ENCODE data around the gene TMEM253.

TMEM253 gene

GRCh38 chr14:21090940-21091663, 9.8 kb upstream of the TMEM253 start:
- Histone ChIP-seq H3K9ac (ENCODE audit: insufficient read length) (no peak overlapping the region), H3K4me3 (no peak overlapping the region), H3K9me3 (ENCODE audit: low read depth, low read length) (no peaks in the 10 kb centered on the region), H3K27ac (no peak overlapping the region), H3K36me3 (ENCODE audit: insufficient read depth, low read length) (peaks cover 55% of the 10 kb centered on the region)
- no peak for DNase-seq (ENCODE audit: low read depth, low spot score)
- TF ChIP-seq FOXP2 (optimal IDR thresholded peaks at IDR 0.05; ENCODE audit: control extremely low read depth, extremely low read length, insufficient read depth) (no peak), EZH2 (IDR thresholded peaks at IDR 0.05) (no peak), POLR2AphosphoS5 (IDR thresholded peaks at IDR 0.05; ENCODE audit: borderline replicate concordance, low read depth, low read length) (no peak)

GRCh38 chr14:21091821-21092272, 9.0 kb upstream of the TMEM253 start:
- H3K9ac ChIP-seq (ENCODE audit: insufficient read length) = no peak overlapping the region
- no peak overlapping the region for H3K4me3 ChIP-seq
- peaks cover 48% of the 10 kb centered on the region for H3K36me3 ChIP-seq (ENCODE audit: insufficient read depth, low read length)
- no peak for TF ChIP-seq FOXP2 (optimal IDR thresholded peaks at IDR 0.05; ENCODE audit: control extremely low read depth, extremely low read length, insufficient read depth)
- TF ChIP-seq POLR2AphosphoS5 (IDR thresholded peaks at IDR 0.05; ENCODE audit: borderline replicate concordance, low read depth, low read length) = no peak
- no peak for TF ChIP-seq EZH2 (IDR thresholded peaks at IDR 0.05)
- no peaks in the 10 kb centered on the region for H3K9me3 ChIP-seq (ENCODE audit: low read depth, low read length)
- DNase-seq (ENCODE audit: low read depth, low spot score) = no peak
- H3K27ac ChIP-seq = no peak overlapping the region

- no peak for DNase-seq (ENCODE audit: low read depth, low spot score)
- TF ChIP-seq POLR2AphosphoS5 (IDR thresholded peaks at IDR 0.05; ENCODE audit: borderline replicate concordance, low read depth, low read length) = no peak
- no peak for TF ChIP-seq EZH2 (IDR thresholded peaks at IDR 0.05)
- no peak for TF ChIP-seq FOXP2 (optimal IDR thresholded peaks at IDR 0.05; ENCODE audit: control extremely low read depth, extremely low read length, insufficient read depth)
- Histone ChIP-seq H3K9me3 (ENCODE audit: low read depth, low read length) (no peaks in the 10 kb centered on the region), H3K36me3 (ENCODE audit: insufficient read depth, low read length) (peaks cover 43% of the 10 kb centered on the region), H3K27ac (peak overlapping the region; percentile 25; the same call in 1 of the 2 replicates), H3K4me3 (no peak overlapping the region), H3K9ac (ENCODE audit: insufficient read length) (no peak overlapping the region)
Observed at GRCh38 chr14:21092273-21093011, 8.4 kb upstream of the TMEM253 start.

- Histone ChIP-seq H3K9me3 (ENCODE audit: low read depth, low read length) (no peaks in the 10 kb centered on the region), H3K9ac (ENCODE audit: insufficient read length) (no peak overlapping the region), H3K27ac (no peak overlapping the region), H3K36me3 (ENCODE audit: insufficient read depth, low read length) (peaks cover 40% of the 10 kb centered on the region), H3K4me3 (no peak overlapping the region)
- TF ChIP-seq POLR2AphosphoS5 (IDR thresholded peaks at IDR 0.05; ENCODE audit: borderline replicate concordance, low read depth, low read length) = no peak
- TF ChIP-seq EZH2 (IDR thresholded peaks at IDR 0.05) = no peak
- TF ChIP-seq FOXP2 (optimal IDR thresholded peaks at IDR 0.05; ENCODE audit: control extremely low read depth, extremely low read length, insufficient read depth) = no peak
- no peak for DNase-seq (ENCODE audit: low read depth, low spot score)
Observed at GRCh38 chr14:21093018-21093417, 7.8 kb upstream of the TMEM253 start.

- Histone ChIP-seq H3K4me3 (peak overlapping the region; percentile 65), H3K36me3 (ENCODE audit: insufficient read depth, low read length) (peaks cover 35% of the 10 kb centered on the region), H3K9ac (ENCODE audit: insufficient read length) (no peak overlapping the region), H3K9me3 (ENCODE audit: low read depth, low read length) (no peaks in the 10 kb centered on the region), H3K27ac (peak overlapping the region; percentile 74; the same call in 1 of the 2 replicates)
- TF ChIP-seq EZH2 (IDR thresholded peaks at IDR 0.05) (no peak), FOXP2 (optimal IDR thresholded peaks at IDR 0.05; ENCODE audit: control extremely low read depth, extremely low read length, insufficient read depth) (no peak), POLR2AphosphoS5 (IDR thresholded peaks at IDR 0.05; ENCODE audit: borderline replicate concordance, low read depth, low read length) (no peak)
- no peak for DNase-seq (ENCODE audit: low read depth, low spot score)
Observed at GRCh38 chr14:21093769-21094681, 6.8 kb upstream of the TMEM253 start.

GRCh38 chr14:21095430-21096205, 5.2 kb upstream of the TMEM253 start:
- no peak overlapping the region for H3K9ac ChIP-seq (ENCODE audit: insufficient read length)

GRCh38 chr14:21096438-21096837, 4.4 kb upstream of the TMEM253 start:
- H3K9ac ChIP-seq (ENCODE audit: insufficient read length) = no peak overlapping the region
- H3K4me3 ChIP-seq = no peak overlapping the region
- DNase-seq (ENCODE audit: low read depth, low spot score) = no peak
- H3K27ac ChIP-seq = peak overlapping the region; percentile 81
- no peaks in the 10 kb centered on the region for H3K9me3 ChIP-seq (ENCODE audit: low read depth, low read length)
- peaks cover 19% of the 10 kb centered on the region for H3K36me3 ChIP-seq (ENCODE audit: insufficient read depth, low read length)
- TF ChIP-seq EZH2 (IDR thresholded peaks at IDR 0.05) (no peak), POLR2AphosphoS5 (IDR thresholded peaks at IDR 0.05; ENCODE audit: borderline replicate concordance, low read depth, low read length) (no peak), FOXP2 (optimal IDR thresholded peaks at IDR 0.05; ENCODE audit: control extremely low read depth, extremely low read length, insufficient read depth) (no peak)

More at GRCh38 chr14:21095430-21096205, 5.2 kb upstream of the TMEM253 start:
- peak overlapping the region; percentile 81 for H3K27ac ChIP-seq
- H3K36me3 ChIP-seq (ENCODE audit: insufficient read depth, low read length) = peaks cover 25% of the 10 kb centered on the region
- no peak for DNase-seq (ENCODE audit: low read depth, low spot score)
- TF ChIP-seq EZH2 (IDR thresholded peaks at IDR 0.05) = no peak
- no peak for TF ChIP-seq POLR2AphosphoS5 (IDR thresholded peaks at IDR 0.05; ENCODE audit: borderline replicate concordance, low read depth, low read length)
- TF ChIP-seq FOXP2 (optimal IDR thresholded peaks at IDR 0.05; ENCODE audit: control extremely low read depth, extremely low read length, insufficient read depth) = no peak
- no peak overlapping the region for H3K4me3 ChIP-seq
- H3K9me3 ChIP-seq (ENCODE audit: low read depth, low read length) = no peaks in the 10 kb centered on the region

All from SK-N-MC (cell line).